ENCODE results near the gene MYL7. TPM values are rescaled to one million over a fixed set of nuclear protein-coding genes. Genes with fewer than 3 reads are reported as not detected.

MYL7 gene
- total and polyA plus RNA-seq, 2 experiments from 2014 or later = 4.8 TPM; not detected in 1

GRCh38 chr7:44093102-44093641 is 48.0 kb downstream of the MYL7 start:
- no peaks in the 10 kb centered on the region for H3F3A ChIP-seq (replicated peaks; ENCODE audit: low read depth)
- no peaks in the 10 kb centered on the region for H3K9me3 Mint-ChIP-seq
- H3K27ac Mint-ChIP-seq = peak overlapping the region; percentile 72; the same call in 1 of the 2 replicates
- no peaks in the 10 kb centered on the region for H3K9me2 ChIP-seq (ENCODE audit: insufficient read depth)
- DNase-seq (ENCODE audit: low spot score) (no peak), ATAC-seq (peak; percentile 31)
- no peaks in the 10 kb centered on the region for H3K4me1 ChIP-seq (ENCODE audit: insufficient read depth)
- peaks cover 19% of the 10 kb centered on the region for H3K27me3 Mint-ChIP-seq (ENCODE audit: insufficient read depth, low read depth, poor library complexity)
- H3K36me3 Mint-ChIP-seq (ENCODE audit: low read depth) = no peaks in the 10 kb centered on the region
- no peaks in the 10 kb centered on the region for H3K79me2 ChIP-seq (replicated peaks; ENCODE audit: insufficient read depth)
- H3K27me3 ChIP-seq (ENCODE audit: insufficient read depth) = no peaks in the 10 kb centered on the region
- H3K27ac ChIP-seq (ENCODE audit: low read depth) = no peak overlapping the region
- no peaks in the 10 kb centered on the region for H4K20me1 ChIP-seq (replicated peaks; ENCODE audit: insufficient read depth)
- H2AFZ ChIP-seq = peak overlapping the region; percentile 72; the same call in 1 of the 2 replicates
- no peak overlapping the region for H3K4me2 ChIP-seq
- H3K4me3 Mint-ChIP-seq = no peak overlapping the region; the same call in 2 of the 3 replicates
- H3K36me3 ChIP-seq (ENCODE audit: insufficient read depth) = no peaks in the 10 kb centered on the region
- TF ChIP-seq CREB1 (CRISPR knock-in tag; IDR thresholded peaks at IDR 0.05; ENCODE audit: low read depth) (no peak), NANOG (IDR thresholded peaks at IDR 0.05; ENCODE audit: borderline replicate concordance) (no peak), REST (IDR thresholded peaks at IDR 0.05; ENCODE audit: unreplicated experiment) (no peak), ZNF331 (CRISPR knock-in tag; IDR thresholded peaks at IDR 0.05; ENCODE audit: low read depth) (no peak), POLR2AphosphoS5 (IDR thresholded peaks at IDR 0.05; ENCODE audit: low read depth) (no peak), STAT1 (IDR thresholded peaks at IDR 0.05; ENCODE audit: unreplicated experiment) (no peak), ZNF462 (CRISPR knock-in tag; IDR thresholded peaks at IDR 0.05) (no peak), ETS1 (IDR thresholded peaks at IDR 0.05) (no peak), ZNF114 (CRISPR knock-in tag; IDR thresholded peaks at IDR 0.05) (no peak), EZH2phosphoT487 (IDR thresholded peaks at IDR 0.05; ENCODE audit: unreplicated experiment) (no peak), JUNB (IDR thresholded peaks at IDR 0.05; ENCODE audit: unreplicated experiment) (no peak), EZH2 (IDR thresholded peaks at IDR 0.05; ENCODE audit: low read depth, unreplicated experiment) (no peak), CTCF (conservative IDR thresholded peaks at IDR 0.05; ENCODE audit: low read depth in 2 of 2) (no peak)
- H3K4me1 Mint-ChIP-seq = peaks cover 4% of the 10 kb centered on the region; the same call in 2 of the 3 replicates
- no peak overlapping the region for H3K4me3 ChIP-seq
